Germinal center (tissue), 1 donor: ENCODE results near the gene IL15RA.
"Not testable (repeated sequence)": the region's sequence is repeated elsewhere in the genome, so short reads cannot be mapped to it uniquely, and the experiment has no call there.

Experiments
- DNase-seq: peaks from one replicate; pipeline ENCODE4 v3.0.0; 2012; ENCODE audit warnings: mixed read lengths, low spot score

Gene IL15RA

DNA sequence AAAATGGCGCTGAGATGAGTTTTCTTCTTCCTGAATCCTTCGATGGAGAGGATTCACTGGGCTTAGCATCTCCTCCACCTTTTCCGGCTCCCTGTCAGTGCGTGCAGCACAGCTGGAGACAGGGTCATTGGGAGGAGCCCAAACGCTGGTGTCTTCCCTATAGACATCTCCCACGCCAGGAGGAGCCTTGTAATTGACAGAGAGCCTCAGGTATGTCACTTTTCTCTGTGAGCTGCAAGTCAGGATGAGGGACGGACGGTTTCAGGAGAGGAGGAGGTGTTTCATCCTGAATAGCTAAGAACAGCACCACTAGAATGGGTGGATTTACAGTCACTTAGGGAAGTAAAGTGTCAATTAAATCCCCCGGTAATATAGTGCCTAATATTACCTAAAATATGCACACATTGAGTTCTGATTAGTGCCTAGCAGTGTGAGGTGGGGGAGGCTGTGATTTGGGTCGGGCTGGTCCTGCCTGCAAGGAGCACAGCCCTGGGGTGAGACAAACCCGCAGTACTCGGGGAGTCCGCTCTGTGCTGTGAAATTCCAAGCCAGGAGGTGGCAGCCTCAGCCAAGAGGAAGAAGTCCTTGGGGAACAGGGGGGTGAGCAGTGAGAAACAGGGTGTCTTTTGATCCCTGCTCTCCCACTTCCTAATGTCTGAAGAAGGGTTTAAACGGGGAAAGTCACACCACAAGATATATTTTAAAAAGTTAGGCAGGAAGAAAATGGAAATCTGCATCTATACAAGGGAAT, 28.2 kb downstream of the IL15RA start:
- no peak for DNase-seq

DNA sequence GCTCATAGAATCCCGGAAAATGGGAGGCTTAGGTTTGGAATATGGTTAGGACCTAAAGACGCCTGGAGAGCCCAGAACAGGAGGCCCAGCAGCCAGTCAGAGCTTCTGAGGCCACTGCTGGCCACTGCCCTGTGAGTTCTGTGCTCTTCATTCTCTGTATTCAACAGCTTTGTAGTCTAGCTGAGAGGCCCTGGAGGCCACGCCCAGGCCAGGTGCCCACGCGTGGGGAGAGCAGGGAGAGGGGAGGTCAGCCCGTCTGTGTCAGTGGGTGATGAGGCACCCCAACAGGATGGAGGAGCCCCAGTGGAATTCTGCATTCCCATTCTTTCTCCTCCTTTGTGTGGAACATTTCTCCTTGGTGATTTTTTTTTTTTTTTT, 29.1 kb downstream of the IL15RA start:
- no peak for DNase-seq

DNA sequence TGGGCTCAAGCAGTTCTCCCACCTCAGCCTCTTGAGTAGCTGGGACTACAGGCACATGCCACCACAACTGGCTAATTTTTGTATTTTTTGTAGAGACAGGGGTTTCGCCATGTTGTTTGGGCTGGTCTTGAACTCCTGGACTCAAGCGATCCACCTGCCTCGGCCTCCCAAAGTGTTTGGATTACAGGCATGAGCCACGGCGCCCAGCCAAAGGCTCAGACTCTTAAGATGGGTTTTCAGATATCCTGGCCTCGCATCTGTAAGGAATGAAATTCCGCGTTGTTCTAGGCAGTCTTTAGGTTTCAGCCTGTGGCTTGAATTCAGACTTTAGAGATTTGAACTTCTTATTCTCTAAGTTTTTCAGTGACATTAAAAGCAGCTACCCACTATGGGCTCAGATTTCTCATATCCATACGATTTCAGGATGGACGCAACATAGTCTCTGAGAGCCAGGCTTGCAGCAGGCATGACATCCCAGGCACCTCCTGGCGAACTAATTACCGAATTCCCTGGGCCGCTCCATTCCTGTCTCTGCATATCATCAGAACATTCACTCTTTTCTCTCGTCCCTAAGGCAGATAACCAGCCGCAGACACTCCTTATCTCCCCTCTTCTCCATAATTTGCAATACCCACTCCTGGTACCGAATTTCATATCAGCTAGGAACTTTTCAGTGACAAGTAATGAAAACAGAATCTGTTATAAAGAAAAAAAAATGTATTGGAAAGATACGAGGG, 29.7 kb downstream of the IL15RA start:
- no peak for DNase-seq

DNA sequence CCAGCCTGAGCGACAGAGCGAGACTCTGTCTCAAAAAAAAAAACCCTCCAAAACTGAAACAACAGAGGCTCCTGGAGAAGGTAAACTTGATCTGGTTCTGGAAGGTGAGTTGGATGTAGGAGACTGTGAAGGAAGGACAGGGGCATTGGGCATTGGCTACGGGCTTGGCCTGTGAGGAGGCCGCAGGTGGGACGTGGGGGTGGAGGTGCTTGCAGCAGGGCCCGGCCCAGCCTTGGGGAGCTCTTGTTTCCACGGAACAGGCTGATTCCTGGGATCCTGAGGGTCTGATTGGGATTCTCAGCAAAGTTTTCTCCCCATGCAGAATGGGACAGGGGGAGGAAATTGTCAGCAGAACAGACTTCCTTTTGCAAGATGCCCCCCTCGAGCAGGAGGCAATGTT, 30.6 kb downstream of the IL15RA start:
- DNase-seq: no peak

DNA sequence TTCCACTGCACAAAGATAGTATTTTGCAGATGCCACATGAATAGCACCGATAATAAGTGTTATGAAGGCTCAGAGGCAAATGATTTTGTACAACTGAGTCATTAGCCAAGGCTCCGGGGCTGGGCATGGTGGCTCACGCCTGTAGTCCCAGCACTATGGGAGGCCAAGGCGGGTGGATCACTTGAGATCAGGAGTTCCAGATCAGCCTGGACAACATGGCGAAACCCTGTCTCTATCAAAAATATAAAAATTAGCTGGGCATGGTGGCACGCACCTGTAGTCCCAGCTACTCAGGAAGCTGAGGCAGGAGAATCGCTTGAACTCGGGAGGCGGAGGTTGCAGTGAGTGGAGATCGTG, 30.9 kb downstream of the IL15RA start:
- not testable (repeated sequence) for DNase-seq

DNA sequence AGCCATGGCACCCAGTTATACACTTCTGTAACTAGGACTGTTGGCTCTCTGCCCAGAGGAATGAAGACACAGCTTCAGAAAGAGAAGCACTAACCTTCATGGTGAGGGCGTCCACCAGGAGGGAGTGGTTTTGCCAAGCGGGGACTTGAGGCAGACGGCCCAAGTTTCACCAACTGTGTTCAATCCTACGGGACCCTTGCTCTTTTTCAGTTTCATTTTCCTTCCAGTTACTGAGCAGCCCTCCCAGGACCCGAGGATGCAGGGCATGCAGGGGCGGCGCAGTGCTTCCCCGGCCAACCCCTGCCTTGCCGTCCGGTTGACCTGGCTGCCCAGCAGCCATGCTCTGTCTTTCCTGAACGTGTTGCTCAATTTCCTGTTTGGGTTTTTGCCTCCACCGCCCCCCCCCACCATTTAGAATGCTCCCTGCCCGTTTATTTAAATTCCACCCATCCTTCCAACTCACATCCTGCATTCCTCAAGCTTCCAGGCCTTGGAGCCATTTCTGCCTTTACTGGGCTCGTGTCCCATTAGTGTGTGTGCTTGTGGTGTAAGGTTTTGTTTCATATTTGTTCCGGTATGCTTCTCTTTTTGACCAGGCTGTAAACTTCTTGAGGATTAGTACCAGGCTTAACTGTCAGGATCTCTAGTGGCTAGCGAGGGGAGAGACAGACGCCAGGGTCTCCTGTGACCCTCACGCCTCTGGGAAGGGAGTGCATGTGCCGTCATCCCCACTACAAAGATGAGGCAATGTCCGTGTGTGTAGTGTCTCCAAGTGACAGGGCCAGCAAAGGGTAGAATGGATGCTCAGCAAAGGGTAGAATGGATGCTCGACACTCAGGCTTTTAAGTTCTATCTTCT, 31.6 kb downstream of the IL15RA start:
- no peak for DNase-seq

DNA sequence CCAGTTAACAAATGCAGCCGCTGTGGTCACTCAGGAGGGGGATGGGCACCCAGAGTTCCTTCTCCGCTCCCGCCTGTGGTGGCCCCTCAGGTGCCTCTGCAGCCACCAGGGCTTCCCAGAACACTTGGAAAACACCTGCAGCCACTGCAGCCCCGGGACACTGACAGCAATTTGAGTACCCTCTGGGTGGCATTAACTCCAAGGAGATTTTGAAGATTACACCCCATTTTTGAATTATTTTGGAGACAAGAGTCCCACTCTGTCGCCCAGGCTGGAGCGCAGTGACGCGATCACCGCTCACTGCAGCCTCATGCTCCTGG, 32.2 kb downstream of the IL15RA start:
- no peak for DNase-seq

DNA sequence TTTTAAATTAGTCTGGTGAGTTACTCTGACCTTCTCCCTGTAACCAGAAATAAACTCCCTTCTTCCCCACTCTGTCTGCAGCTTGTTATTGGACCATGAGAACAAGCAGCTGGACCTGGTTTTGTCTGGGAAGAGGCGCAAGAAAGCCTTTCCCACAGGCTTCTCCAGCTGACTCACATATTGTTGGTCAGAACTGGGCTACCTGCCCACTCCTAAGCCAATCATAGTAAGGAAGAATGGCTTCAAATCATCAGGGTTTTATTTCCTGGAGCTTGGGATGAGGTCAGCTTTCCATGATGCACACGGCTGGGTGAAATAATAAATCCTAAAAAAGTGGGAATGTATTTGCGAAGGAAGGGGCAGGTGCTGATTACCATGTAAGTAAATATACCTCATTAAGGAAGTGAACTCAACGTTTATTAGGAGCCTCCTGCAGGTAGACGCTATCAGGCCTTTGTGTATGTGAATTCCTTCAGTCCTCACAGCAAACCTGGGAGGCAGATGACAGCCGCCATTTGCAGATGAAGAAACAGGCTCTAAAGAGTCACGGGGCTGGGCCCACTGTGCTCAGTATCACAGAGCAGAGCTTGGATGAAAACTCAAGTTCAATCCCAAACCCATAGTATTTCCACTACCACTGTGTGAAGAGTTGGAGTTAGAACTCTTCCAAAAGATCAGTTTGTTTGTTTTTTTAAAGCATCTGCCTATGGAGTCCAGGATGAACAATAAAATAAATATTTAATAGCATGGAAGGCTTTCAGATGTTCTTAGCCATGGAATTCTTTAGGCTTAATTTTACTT, 32.8 kb downstream of the IL15RA start:
- no peak for DNase-seq

DNA sequence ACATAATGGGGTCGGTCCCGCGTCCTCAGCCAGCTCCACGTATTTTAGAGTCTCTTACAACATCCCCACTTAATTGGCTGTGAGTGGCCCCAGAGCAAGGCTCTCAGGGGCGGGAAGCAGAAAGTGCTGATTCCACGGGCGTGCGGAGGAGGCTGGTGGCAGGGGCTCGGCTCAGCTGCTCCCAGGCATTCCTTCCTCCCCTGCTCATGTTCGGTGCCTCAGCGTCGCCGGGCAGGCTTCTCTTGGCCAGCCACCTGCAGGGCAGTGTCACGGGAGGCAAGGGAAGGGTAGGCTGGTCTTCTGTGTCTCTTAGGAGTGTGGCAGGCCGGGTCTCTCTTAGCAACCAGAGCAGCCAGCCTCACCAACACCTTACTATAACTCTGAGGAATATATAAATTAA, 33.8 kb downstream of the IL15RA start:
- no peak for DNase-seq

DNA sequence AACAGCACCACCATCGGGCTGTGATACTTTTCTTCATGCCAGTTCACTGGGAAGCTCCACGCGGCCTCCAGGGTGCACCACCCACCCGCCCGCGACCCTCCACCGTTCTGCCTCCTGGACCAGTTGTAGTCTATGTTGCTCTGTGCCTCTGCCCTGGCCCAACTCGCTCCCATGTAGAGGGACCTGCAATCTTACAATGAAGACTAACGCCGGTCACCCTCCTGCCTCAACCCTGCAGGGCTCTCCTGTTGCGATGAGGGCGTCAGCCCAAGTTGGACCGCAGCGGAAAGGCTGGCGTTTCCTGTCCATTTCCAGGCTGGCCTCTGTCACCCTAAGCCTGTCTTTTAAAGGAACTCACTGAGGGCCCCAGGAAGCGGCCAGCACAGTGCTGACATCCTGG, 34.9 kb downstream of the IL15RA start:
- no peak for DNase-seq

DNA sequence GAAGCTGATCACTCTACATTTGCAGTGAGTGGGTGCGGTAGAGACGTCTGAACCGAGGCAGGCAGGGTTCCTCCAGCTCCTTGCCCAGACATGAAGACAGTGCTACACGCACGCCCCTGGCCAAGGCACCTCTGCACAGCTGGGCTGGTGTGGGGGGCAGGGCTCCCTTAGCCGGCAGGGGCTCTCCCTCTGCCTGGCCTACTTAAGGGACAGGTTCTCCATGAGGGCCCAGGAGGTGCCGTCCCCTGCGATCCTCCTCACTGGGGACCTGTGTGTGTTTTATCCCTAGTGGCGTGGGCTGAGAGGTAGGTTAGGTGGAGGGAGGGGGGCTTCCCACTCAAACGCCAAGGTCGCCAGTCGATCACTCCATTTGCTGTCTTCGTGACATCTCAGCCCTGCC, 35.3 kb downstream of the IL15RA start:
- no peak for DNase-seq

DNA sequence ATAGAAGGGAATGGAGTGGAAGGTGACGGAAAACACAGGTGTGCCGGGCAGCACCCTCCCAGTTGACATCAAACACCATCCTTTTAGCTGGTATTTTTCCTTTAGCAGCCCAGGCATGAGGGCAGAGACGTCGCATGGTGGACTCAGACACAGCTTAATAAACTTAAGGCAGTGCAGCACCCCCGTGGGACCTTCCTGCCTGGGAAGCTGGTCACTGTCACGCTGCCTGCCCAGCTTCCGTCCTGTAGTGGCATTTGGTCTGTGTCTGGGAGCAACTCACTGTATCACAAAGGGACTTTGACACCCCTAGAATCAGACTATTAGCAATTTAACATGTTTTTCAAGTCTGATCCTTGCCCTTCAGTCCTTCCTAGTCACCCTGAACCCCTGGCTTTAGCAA, 35.8 kb downstream of the IL15RA start:
- no peak for DNase-seq

DNA sequence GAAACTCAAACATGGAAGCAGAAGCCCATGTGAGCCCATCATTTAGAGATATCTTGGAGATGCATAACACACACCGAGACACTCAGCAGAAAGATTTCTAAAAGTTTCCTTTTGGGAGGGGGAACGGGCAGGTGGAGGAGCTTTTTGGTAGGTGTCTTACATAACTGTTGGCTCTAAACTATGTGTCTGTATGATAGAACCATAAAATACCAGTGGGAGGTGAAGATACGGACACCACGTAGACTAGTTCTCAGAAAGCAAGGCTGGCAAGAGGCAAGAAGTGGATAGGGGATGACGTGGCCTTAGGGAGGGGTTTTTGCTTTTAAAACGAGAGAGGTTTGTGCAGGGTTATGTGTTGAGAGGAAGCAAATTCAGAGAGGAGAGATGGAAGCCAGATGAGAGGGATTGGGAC, 36.5 kb downstream of the IL15RA start:
- no peak for DNase-seq

DNA sequence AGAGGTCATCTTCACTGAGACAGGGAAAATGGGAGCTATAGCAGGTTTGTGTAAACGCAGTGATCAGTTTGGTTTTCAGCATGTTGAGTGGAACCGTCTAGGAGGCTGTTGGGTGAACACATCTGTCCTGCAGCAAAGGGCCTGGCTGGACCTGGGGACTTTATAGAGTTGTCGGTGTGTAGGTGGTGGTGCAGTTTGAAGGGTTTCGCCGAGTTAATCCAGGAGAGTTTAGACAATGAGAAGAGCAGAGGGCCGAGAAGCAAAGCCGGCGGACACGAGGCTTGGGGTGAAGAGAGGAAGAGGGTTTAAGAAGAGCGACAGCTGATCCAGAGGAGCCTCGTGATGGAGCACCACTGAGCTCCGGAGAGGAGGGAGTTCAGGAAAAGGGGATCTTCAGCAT, 39.1 kb downstream of the IL15RA start:
- DNase-seq: no peak

DNA sequence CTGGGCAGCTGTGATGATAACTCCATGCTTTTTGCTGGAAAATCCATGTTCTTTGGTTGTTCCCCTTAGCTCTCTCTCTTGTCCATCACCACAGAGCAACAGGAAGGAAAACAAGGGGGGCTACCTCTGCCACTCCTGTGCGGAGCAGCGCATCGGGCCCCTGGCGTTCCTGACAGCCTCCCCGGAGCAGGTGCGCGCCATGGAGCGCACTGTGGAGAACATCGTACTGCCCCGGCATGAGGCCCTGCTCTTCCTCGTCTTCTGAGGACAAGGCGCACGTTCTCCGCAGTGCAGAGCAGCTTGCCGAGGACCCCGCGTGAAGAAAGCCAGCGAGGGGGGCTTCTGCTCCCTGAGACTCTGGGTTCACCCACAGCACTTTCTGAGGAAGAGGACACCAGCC, 40.3 kb downstream of the IL15RA start:
- no peak for DNase-seq

DNA sequence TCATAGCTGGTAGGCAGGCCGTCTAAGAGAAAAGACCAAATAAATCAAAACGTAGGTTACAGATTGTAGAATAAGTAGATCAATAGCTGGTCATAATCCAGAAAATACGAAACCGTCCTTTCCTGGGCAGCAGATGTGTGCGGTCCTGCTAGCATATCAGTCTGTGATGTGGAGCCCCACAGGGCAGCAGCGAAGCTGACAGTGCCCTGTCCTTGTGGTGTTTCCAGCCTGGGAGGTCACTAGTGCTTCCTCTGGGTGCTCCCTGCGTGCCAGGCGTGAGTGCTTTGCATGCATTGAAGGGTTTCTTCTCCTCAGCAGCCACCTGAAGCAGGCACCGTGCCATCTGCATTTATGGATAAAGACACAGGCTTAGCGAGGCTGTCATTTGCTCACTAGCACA, 41.7 kb downstream of the IL15RA start:
- DNase-seq: no peak

DNA sequence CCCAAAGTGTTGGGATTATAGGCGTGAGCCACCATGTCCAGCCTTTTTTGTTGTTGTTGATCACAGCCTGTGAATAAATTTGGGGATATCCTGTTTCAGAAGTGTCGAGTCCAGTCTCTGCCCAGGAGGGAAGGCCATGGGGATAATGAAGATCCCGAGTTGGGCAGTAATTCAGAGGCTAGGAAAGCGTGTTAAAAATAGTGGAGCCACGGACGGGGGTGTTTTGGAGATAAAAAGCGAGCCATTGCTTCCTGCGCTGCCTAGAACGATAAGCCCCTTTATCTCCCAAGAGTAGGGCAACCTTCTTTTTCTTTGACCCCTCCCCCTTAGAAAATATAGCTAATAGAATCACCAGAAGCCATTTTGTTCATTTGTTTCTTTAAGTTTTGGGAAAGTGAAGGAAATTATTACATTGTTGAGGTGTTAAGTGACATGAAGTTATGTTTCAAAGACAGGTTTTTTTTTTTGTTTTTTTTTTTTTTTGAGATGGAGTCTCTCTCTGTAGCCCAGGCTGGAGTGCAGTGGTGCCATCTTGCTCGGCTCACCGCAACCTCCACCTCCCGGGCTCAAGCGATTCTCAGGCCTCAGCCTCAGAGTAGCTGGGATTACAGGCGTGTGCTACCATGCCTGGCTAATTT, 43.3 kb downstream of the IL15RA start:
- DNase-seq: no peak

DNA sequence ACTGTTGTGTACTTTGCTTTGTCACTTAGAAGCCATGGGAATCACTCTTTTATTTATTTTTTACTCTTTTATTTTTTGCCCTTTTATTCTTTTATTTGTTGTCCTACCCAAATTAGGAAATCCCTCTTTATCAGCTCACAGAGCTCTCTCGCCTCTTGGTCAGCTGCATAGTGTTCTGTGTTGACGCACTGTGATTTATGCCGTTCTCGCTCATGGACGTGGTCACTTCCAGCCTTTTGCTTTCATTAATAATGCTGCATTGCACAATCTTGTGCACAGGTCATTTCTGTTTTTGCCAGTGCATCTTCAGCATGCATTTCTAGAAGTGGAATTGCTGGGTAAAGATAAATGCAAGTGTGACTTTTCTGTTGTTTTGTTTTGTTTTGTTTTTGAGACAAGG, 45.0 kb downstream of the IL15RA start:
- DNase-seq: no peak

DNA sequence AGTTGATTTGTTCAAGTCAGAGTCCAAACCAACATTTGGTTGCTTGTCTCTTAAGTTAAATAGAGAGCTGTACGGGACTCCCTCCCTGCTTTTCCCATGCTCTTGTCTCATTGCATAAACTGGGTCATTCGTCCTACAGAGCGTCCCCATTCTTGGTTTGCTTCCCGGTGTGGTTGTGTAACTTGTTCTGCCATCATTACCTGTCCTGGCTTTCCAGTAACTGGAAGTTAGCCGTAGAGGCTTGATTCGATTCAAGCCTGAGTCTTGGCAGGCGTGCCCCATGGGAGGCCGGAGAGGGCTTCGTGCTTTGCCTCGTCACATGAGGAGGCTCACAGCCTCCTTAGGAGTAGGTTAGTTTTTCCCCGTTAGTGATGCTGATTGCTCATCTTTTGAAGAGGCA, 47.1 kb downstream of the IL15RA start:
- no peak for DNase-seq

DNA sequence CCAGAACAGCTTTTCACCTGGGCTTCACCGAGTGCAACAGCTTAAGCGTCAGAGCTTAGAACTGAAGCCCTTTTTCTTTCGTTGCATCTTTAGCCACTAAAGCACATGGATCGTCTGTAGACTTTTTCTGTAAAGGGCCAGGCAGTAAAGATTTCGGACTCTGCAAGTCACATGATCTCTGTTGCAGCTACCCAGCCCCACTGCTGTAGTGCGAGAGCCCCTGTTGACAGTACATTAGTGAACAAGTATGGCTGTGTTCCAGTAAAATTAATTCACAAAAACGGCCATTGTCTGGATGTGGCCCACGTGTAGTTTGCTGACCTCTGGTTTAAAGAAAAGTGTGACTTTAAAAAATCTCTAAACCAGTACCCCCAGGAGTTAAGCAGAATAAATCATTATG, 47.9 kb downstream of the IL15RA start:
- DNase-seq: no peak

DNA sequence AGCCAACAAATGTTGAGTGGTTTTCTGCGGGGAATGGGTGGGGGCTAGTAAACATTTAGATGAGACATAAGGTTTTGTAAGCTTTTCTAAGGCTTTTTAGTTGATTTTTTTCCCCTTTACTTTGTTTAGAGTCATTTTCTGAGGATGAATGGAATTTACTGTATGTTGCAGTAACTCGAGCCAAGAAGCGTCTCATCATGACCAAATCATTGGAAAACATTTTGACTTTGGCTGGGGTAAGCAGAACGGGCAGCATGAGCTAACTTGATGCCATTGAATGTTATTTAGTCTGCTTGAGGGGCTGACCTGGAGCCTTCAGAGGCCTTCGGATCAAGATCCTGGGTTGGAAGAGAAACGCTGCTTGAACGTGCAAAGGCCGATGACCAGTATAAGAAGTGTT, 50.0 kb downstream of the IL15RA start:
- DNase-seq: no peak

DNA sequence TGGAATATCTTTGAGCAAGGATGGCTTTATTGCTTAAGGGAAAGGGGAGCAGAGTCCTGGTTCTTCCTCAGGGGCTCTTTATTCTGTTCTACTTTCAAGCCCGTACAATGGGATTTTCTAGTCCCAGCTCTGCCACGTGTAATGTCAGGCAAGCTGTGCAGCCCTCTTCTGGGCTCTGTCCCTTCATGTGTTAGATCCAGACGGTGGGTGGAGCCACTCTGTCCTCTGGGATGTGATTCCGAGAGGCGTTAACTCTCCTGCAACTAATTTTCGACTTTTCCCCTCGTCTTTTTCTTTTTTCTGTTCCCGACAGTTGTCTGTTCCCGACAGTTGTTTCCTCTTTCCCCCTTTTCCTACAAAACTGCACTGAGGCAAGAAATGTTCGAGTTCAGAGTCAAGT, 52.5 kb downstream of the IL15RA start:
- no peak for DNase-seq
